ENCODE results near the gene RPS5.
"Not testable (repeated sequence)": the region's sequence is repeated elsewhere in the genome, so short reads cannot be mapped to it uniquely, and the experiment has no call there.

RPS5 gene

GRCh38 chr19:58356766-58357480, 30.1 kb upstream of the RPS5 start:
- DNase-seq = no peak

- DNase-seq = no peak
Observed at GRCh38 chr19:58357481-58358145, 29.5 kb upstream of the RPS5 start.

GRCh38 chr19:58361900-58362271, 25.2 kb upstream of the RPS5 start:
- peak; percentile 60 for DNase-seq

- peak; percentile 88 for DNase-seq
Observed at GRCh38 chr19:58362272-58362994, 24.6 kb upstream of the RPS5 start, which contains the start of gene ZNF497. ZNF497 (minus strand) TSS chr19:58362751; CDS start chr19:58357635, 5,116 bp downstream.

- DNase-seq = peak; percentile 86
Observed at GRCh38 chr19:58364146-58364545, 22.9 kb upstream of the RPS5 start.

GRCh38 chr19:58366585-58367430, 20.3 kb upstream of the RPS5 start:
- DNase-seq = no peak

GRCh38 chr19:58367698-58368454, 19.2 kb upstream of the RPS5 start:
- DNase-seq = no peak

GRCh38 chr19:58368561-58369360, 18.3 kb upstream of the RPS5 start:
- DNase-seq = no peak

- DNase-seq = no peak
Observed at GRCh38 chr19:58372311-58373133, 14.5 kb upstream of the RPS5 start.

GRCh38 chr19:58374200-58374599, 12.9 kb upstream of the RPS5 start:
- no peak for DNase-seq

- not testable (repeated sequence) for DNase-seq
Observed at GRCh38 chr19:58376724-58377123, 10.3 kb upstream of the RPS5 start.

- no peak for DNase-seq
Observed at GRCh38 chr19:58379246-58379645, 7.8 kb upstream of the RPS5 start.

- no peak for DNase-seq
Observed at GRCh38 chr19:58380037-58380661, 6.9 kb upstream of the RPS5 start.

GRCh38 chr19:58380662-58381459, 6.2 kb upstream of the RPS5 start, which contains the start of gene ZNF837:
ZNF837 (minus strand) TSS chr19:58381030; CDS start chr19:58369332, 11,698 bp downstream.
- DNase-seq = peak; percentile 100

GRCh38 chr19:58381460-58382212, 5.4 kb upstream of the RPS5 start:
- DNase-seq = no peak

GRCh38 chr19:58382997-58383603, 4.0 kb upstream of the RPS5 start:
- DNase-seq = no peak

- no peak for DNase-seq
Observed at GRCh38 chr19:58385313-58385890, 1.7 kb upstream of the RPS5 start.
